ENCODE measurements around the gene CTU2.

CTU2 gene

DNA sequence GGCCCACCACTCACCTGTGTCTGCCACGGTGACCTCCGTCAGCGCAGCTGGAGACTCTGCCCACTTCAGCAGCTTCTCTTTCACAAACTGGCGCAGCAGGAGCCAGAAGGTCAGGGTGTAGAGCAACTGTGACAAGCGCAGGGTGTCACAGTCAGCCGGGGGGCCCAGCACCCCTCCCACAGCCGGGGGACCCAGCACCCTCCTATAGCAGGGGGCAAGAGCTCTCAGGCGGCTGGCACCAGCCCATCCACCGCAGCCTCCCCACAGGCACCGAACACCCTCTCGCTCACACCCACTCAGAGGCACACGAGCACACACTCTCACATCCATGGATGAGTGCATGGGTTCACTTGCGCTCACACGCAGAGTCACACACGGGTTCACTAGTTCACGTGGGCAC lies 28.8 kb downstream of the CTU2 start:
- H3K4me3 ChIP-seq (ENCODE audit: control insufficient read depth in 1 of 7, extremely low read depth in 1 of 7, insufficient read depth in 4 of 7, low read depth in 2 of 7, low read length in 6 of 7), result no peak overlapping the region
- no peak for DNase-seq
- ChIA-PET POLR2A (no interaction called here), CTCF (interaction anchor here (1.2 to 5.1 kb wide), 6 partner anchors 12 to 123 kb away, joined by 3 to 43 read pairs (median 6); partner anchors contain the start of gene APRT)
- peaks cover 0 to 4% (median 3%) of the 10 kb centered on the region in 4 experiments for H3K4me1 ChIP-seq (ENCODE audit: control extremely low read depth in 1 of 4, control insufficient read depth in 4 of 4, insufficient read depth in 4 of 4, low read length in 3 of 4)
- H3K27ac ChIP-seq (ENCODE audit: insufficient read depth in 1 of 2, low read depth in 1 of 2, low read length in 2 of 2, poor library complexity in 1 of 2, severe bottlenecking in 2 of 2), result no peak overlapping the region
- H3K27me3 ChIP-seq (replicated peaks in 2 of 5; ENCODE audit: control insufficient read depth in 4 of 5, insufficient read depth in 5 of 5, low read length in 4 of 5), result no peaks in the 10 kb centered on the region
- peaks cover 13 to 97% (median 73%) of the 10 kb centered on the region in 4 experiments for H3K36me3 ChIP-seq (ENCODE audit: control insufficient read depth in 4 of 4, insufficient read depth in 4 of 4, low read length in 3 of 4)
- 100% methylated on average over 12 of the region's 16 CpGs for WGBS (ENCODE audit: insufficient coverage)
- no peaks in the 10 kb centered on the region for H3K9me3 ChIP-seq (ENCODE audit: control extremely low read depth in 1 of 5, control insufficient read depth in 4 of 5, insufficient read depth in 2 of 5, low read depth in 1 of 5, low read length in 4 of 5)

DNA sequence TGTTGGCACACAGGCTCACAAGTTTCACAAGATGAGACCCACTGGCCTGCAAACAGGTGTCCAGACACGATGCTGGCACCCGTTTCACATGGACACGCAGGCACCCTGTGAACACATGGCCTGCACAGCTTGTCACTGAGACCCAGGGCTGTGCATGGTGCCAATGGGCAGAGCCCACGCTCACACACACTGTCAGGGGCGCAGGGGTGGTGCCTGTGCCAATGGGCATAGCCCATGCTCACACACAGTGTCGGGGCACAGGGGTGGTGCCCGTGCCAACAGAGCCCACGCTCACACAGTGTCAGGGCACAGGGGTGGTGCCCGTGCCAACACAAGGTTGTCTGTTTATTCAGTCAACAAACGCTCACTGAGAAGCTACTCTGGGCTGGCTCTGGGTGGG lies 29.3 kb downstream of the CTU2 start:
- Histone ChIP-seq H3K27me3 (replicated peaks in 2 of 5; ENCODE audit: control insufficient read depth in 4 of 5, insufficient read depth in 5 of 5, low read length in 4 of 5) (no peaks in the 10 kb centered on the region), H3K4me3 (ENCODE audit: control insufficient read depth in 1 of 7, extremely low read depth in 1 of 7, insufficient read depth in 4 of 7, low read depth in 2 of 7, low read length in 6 of 7) (no peak overlapping the region), H3K4me1 (ENCODE audit: control extremely low read depth in 1 of 4, control insufficient read depth in 4 of 4, insufficient read depth in 4 of 4, low read length in 3 of 4) (peaks cover 0 to 4% (median 3%) of the 10 kb centered on the region in 4 experiments), H3K27ac (ENCODE audit: insufficient read depth in 1 of 2, low read depth in 1 of 2, low read length in 2 of 2, poor library complexity in 1 of 2, severe bottlenecking in 2 of 2) (no peak overlapping the region), H3K36me3 (ENCODE audit: control insufficient read depth in 4 of 4, insufficient read depth in 4 of 4, low read length in 3 of 4) (peaks cover 13 to 97% (median 74%) of the 10 kb centered on the region in 4 experiments), H3K9me3 (ENCODE audit: control extremely low read depth in 1 of 5, control insufficient read depth in 4 of 5, insufficient read depth in 2 of 5, low read depth in 1 of 5, low read length in 4 of 5) (no peaks in the 10 kb centered on the region)
- ChIA-PET POLR2A (no interaction called here), CTCF (interaction anchor here (1.1 to 5.1 kb wide), 8 partner anchors 11 to 123 kb away, joined by 3 to 43 read pairs (median 6); partner anchors contain the start of gene APRT)
- DNase-seq, result no peak
- 98% methylated on average over 10 of the region's 10 CpGs for WGBS (ENCODE audit: insufficient coverage)

DNA sequence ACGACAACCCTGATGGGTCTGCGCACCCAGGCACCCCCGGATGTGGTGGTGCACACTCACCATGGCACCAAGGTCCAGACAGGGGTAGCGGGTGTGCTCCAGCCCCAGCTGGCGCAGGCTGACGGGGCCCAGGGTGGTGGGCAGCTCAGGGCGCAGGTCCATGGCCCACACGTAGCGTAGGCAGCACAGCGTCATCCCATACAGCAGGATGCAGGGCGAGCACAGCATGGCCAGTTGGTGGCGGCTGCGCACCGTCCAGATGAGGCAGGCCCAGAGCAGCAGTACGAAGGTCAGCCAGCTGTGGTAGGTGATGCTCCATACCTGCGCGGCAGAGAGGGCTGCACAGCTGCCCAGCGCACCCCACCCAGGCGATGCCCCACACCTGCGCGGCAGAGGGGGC lies 29.8 kb downstream of the CTU2 start:
- Histone ChIP-seq H3K9me3 (ENCODE audit: control extremely low read depth in 1 of 5, control insufficient read depth in 4 of 5, insufficient read depth in 2 of 5, low read depth in 1 of 5, low read length in 4 of 5) (no peaks in the 10 kb centered on the region), H3K36me3 (ENCODE audit: control insufficient read depth in 4 of 4, insufficient read depth in 4 of 4, low read length in 3 of 4) (peaks cover 13 to 97% (median 73%) of the 10 kb centered on the region in 4 experiments), H3K27me3 (replicated peaks in 2 of 5; ENCODE audit: control insufficient read depth in 4 of 5, insufficient read depth in 5 of 5, low read length in 4 of 5) (no peaks in the 10 kb centered on the region), H3K4me1 (ENCODE audit: control extremely low read depth in 1 of 4, control insufficient read depth in 4 of 4, insufficient read depth in 4 of 4, low read length in 3 of 4) (peaks cover 0 to 4% (median 3%) of the 10 kb centered on the region in 4 experiments), H3K27ac (ENCODE audit: insufficient read depth in 1 of 2, low read depth in 1 of 2, low read length in 2 of 2, poor library complexity in 1 of 2, severe bottlenecking in 2 of 2) (no peak overlapping the region), H3K4me3 (ENCODE audit: control insufficient read depth in 1 of 7, extremely low read depth in 1 of 7, insufficient read depth in 4 of 7, low read depth in 2 of 7, low read length in 6 of 7) (no peak overlapping the region)
- POLR2A ChIA-PET, result no interaction called here
- WGBS (ENCODE audit: insufficient coverage), result 97% methylated on average over 15 of the region's 21 CpGs
- CTCF ChIA-PET, result interaction anchor here (0.7 to 5.1 kb wide), 11 partner anchors 11 to 122 kb away, joined by 3 to 43 read pairs (median 5); partner anchors contain the start of gene APRT
- no peak for DNase-seq

DNA sequence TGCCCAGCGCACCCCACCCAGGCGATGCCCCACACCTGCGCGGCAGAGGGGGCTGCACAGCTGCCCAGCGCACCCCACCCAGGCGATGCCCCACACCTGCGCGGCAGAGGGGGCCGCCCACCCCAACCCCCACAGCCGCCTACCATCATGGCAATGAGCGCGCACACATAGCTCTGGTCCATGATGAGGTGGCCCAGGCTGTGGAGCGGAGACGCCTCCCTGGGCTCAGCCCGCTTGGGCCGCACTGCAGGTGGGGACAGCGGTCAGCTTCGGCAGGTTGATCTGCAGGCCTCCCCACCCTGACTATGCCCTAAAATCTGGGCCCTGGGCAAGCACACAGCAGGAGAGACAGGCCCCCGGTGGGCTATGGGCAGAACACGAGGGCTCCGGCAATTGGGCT lies 30.2 kb downstream of the CTU2 start:
- WGBS (ENCODE audit: insufficient coverage), result 97% methylated on average over 9 of the region's 21 CpGs
- Histone ChIP-seq H3K36me3 (ENCODE audit: control insufficient read depth in 4 of 4, insufficient read depth in 4 of 4, low read length in 3 of 4) (peaks cover 13 to 97% (median 71%) of the 10 kb centered on the region in 4 experiments), H3K4me1 (ENCODE audit: control extremely low read depth in 1 of 4, control insufficient read depth in 4 of 4, insufficient read depth in 4 of 4, low read length in 3 of 4) (peaks cover 0 to 4% (median 3%) of the 10 kb centered on the region in 4 experiments), H3K4me3 (ENCODE audit: control insufficient read depth in 1 of 7, extremely low read depth in 1 of 7, insufficient read depth in 4 of 7, low read depth in 2 of 7, low read length in 6 of 7) (no peak overlapping the region), H3K27me3 (replicated peaks in 2 of 5; ENCODE audit: control insufficient read depth in 4 of 5, insufficient read depth in 5 of 5, low read length in 4 of 5) (no peaks in the 10 kb centered on the region), H3K27ac (ENCODE audit: insufficient read depth in 1 of 2, low read depth in 1 of 2, low read length in 2 of 2, poor library complexity in 1 of 2, severe bottlenecking in 2 of 2) (no peak overlapping the region), H3K9me3 (ENCODE audit: control extremely low read depth in 1 of 5, control insufficient read depth in 4 of 5, insufficient read depth in 2 of 5, low read depth in 1 of 5, low read length in 4 of 5) (no peaks in the 10 kb centered on the region)
- no peak for DNase-seq
- ChIA-PET POLR2A (interaction anchor here (1.3 kb wide), 1 partner anchor 49 kb away, joined by 6 read pairs; the partner anchor contains the start of gene PIEZO1), CTCF (interaction anchor here (0.7 to 5.1 kb wide), 19 partner anchors 10 to 478 kb away, joined by 3 to 43 read pairs (median 4); partner anchors contain the start of genes APRT and CDT1)

DNA sequence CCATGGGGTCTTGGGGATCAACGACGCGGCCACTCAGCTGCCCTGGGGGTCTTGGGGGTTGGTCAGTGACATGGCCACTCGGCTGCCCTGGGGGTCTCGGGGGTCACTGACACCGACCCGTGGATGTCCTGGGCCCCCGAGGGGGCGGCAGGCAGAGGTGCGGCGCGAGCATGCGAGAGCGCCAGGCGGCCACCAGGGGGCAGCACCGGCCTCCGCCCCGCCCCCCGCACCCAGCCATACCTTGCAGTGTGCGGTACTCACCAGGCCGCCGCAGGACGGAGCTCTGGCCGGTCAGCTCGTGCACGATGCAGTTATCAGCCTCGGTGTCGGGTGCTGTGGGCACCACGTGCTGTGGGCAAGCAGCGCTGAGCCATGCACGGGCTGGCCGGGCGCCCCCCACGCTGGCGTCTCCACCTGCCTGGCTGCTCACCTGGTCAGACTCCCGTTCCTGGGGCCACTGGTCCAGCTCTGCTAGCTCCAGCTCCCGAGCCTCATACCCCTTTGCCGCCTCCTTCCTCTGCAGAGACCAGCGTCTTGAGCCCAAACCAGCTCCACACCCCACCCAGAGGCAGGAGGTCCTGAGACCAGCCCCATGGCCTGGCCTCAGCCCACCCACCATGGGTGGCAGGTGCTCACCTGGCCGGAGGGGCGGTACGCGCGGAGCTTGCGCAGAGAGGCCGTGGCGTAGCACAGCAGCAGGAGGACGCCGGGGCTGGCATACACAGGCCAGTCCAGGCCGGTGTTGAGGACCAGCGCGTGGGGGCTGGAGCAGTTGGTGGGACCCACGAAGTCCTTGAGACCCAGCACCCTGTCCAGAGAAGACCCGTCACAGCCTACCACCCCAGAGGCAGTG lies 31.2 kb downstream of the CTU2 start:
- Histone ChIP-seq H3K27ac (ENCODE audit: insufficient read depth in 1 of 2, low read depth in 1 of 2, low read length in 2 of 2, poor library complexity in 1 of 2, severe bottlenecking in 2 of 2) (no peak overlapping the region), H3K4me3 (ENCODE audit: control insufficient read depth in 1 of 7, extremely low read depth in 1 of 7, insufficient read depth in 4 of 7, low read depth in 2 of 7, low read length in 6 of 7) (no peak overlapping the region), H3K36me3 (ENCODE audit: control insufficient read depth in 4 of 4, insufficient read depth in 4 of 4, low read length in 3 of 4) (peaks cover 9 to 96% (median 71%) of the 10 kb centered on the region in 4 experiments), H3K9me3 (ENCODE audit: control extremely low read depth in 1 of 5, control insufficient read depth in 4 of 5, insufficient read depth in 2 of 5, low read depth in 1 of 5, low read length in 4 of 5) (no peaks in the 10 kb centered on the region), H3K27me3 (replicated peaks in 2 of 5; ENCODE audit: control insufficient read depth in 4 of 5, insufficient read depth in 5 of 5, low read length in 4 of 5) (no peaks in the 10 kb centered on the region), H3K4me1 (ENCODE audit: control extremely low read depth in 1 of 4, control insufficient read depth in 4 of 4, insufficient read depth in 4 of 4, low read length in 3 of 4) (peaks cover 0 to 4% (median 3%) of the 10 kb centered on the region in 4 experiments)
- ChIA-PET POLR2A (interaction anchor here (0.6 to 1.8 kb wide), 5 partner anchors 9 to 55 kb away, joined by 3 to 6 read pairs (median 4); partner anchors contain the start of gene PIEZO1), CTCF (interaction anchor here (0.7 to 5.1 kb wide), 23 partner anchors 9 to 480 kb away, joined by 3 to 43 read pairs (median 3); partner anchors contain the start of genes CDT1 and ZNF778)
- DNase-seq, result peak; percentile 67 to 80 (median 80)
- 48% methylated on average over 53 of the region's 54 CpGs for WGBS (ENCODE audit: insufficient coverage)

DNA sequence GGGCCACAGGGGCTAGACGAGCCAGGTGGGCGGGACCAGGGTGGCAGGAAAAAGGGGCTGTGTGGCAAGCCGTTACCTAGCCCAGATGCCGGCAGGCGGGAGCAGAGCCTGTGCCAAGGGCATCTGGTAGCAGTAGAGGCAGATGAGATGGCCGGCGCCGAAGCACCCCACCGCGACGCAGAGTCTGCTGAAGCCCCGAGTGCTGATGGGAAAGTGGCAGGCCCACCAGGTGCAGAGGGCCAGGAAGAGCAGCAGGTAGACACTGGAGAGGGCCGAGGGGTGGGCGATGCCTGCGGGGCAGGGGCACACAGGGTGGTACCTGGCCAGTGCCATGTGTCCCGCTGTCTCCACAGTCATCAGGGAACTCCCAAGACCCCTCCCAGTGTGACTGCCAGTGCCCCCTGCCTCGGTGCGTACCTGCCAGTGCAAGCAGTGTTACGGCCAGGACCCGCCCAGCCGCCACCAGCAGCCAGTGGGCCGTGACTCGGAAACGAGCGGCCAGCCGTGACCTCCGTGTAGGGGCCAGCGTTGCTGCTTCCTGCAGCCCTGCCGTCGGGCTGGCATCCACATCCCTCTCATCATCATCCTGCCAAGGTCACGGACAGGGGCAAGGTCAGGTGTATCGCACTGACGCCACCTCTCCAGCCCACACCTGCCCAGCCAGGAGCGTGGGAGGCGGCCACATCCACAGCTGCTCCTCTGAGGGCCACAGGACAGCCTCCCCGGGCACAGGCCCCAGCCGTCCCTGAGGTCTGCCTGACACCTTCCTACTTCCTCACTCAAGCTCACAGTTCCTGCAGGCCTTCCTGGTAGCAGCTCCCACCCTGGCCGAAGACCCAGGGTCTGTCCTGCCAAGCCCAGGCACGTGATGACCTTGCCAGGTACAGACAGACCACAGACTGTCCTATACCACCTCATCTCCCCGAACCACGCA lies 32.1 kb downstream of the CTU2 start:
- 91% methylated on average over 38 of the region's 41 CpGs for WGBS (ENCODE audit: insufficient coverage)
- POLR2A ChIA-PET, result interaction anchor here (0.6 to 1.8 kb wide), 2 partner anchors 43 to 56 kb away, joined by 3 to 4 read pairs; no protein-coding TSS in a partner anchor
- DNase-seq, result no peak
- Histone ChIP-seq H3K36me3 (ENCODE audit: control insufficient read depth in 4 of 4, insufficient read depth in 4 of 4, low read length in 3 of 4) (peaks cover 11 to 96% (median 67%) of the 10 kb centered on the region in 4 experiments), H3K27me3 (replicated peaks in 2 of 5; ENCODE audit: control insufficient read depth in 4 of 5, insufficient read depth in 5 of 5, low read length in 4 of 5) (no peaks in the 10 kb centered on the region), H3K9me3 (ENCODE audit: control extremely low read depth in 1 of 5, control insufficient read depth in 4 of 5, insufficient read depth in 2 of 5, low read depth in 1 of 5, low read length in 4 of 5) (no peaks in the 10 kb centered on the region), H3K4me1 (ENCODE audit: control extremely low read depth in 1 of 4, control insufficient read depth in 4 of 4, insufficient read depth in 4 of 4, low read length in 3 of 4) (peaks cover 0 to 4% (median 3%) of the 10 kb centered on the region in 4 experiments), H3K27ac (ENCODE audit: insufficient read depth in 1 of 2, low read depth in 1 of 2, low read length in 2 of 2, poor library complexity in 1 of 2, severe bottlenecking in 2 of 2) (no peak overlapping the region), H3K4me3 (ENCODE audit: control insufficient read depth in 1 of 7, extremely low read depth in 1 of 7, insufficient read depth in 4 of 7, low read depth in 2 of 7, low read length in 6 of 7) (no peak overlapping the region)
- CTCF ChIA-PET, result interaction anchor here (0.8 to 5.1 kb wide), 13 partner anchors 8 to 479 kb away, joined by 3 to 43 read pairs (median 4); partner anchors contain the start of gene ZNF778
